ENCODE results near the gene TK2. TPM values are rescaled to one million over a fixed set of nuclear protein-coding genes. Genes with fewer than 3 reads are reported as not detected.
"Not testable (repeated sequence)": the region's sequence is repeated elsewhere in the genome, so short reads cannot be mapped to it uniquely, and the experiment has no call there.

Gene TK2
- polyA plus RNA-seq, 3 donors from 2014 or later = 8.2 to 19.9 (median 9.8) TPM

- H3K4me1 Mint-ChIP-seq = peaks cover 8 to 16% of the 10 kb centered on the region in 2 donors
- DNase-seq = no peak
- peaks cover 5 to 14% (median 8%) of the 10 kb centered on the region in 3 donors for H3K36me3 Mint-ChIP-seq
- H3K9me3 Mint-ChIP-seq = no peaks in the 10 kb centered on the region
- no peak overlapping the region for H3K27ac Mint-ChIP-seq
- H3K4me3 Mint-ChIP-seq = no peak overlapping the region
- H3K27me3 Mint-ChIP-seq (ENCODE audit: low read depth in 3 of 3) = peaks cover 7 to 14% (median 9%) of the 10 kb centered on the region in 3 donors
These were observed 31.5 kb upstream of the TK2 start for GRCh38 chr16:66581246-66581952.

GRCh38 chr16:66580605-66581209, 30.8 kb upstream of the TK2 start:
- DNase-seq = no peak
- Mint-ChIP-seq H3K4me3 (peak overlapping the region in 1 of 5 donors; percentile 10), H3K4me1 (peaks cover 8 to 16% of the 10 kb centered on the region in 2 donors), H3K27ac (no peak overlapping the region), H3K27me3 (ENCODE audit: low read depth in 3 of 3) (peaks cover 9 to 14% (median 9%) of the 10 kb centered on the region in 3 donors), H3K36me3 (peaks cover 5 to 14% (median 8%) of the 10 kb centered on the region in 3 donors), H3K9me3 (no peaks in the 10 kb centered on the region)

- H3K27ac Mint-ChIP-seq = no peak within 1 kb of the TSS
- peaks cover 14 to 18% of the 10 kb centered on the region in 2 donors for H3K4me1 Mint-ChIP-seq
- peaks cover 9 to 14% (median 12%) of the 10 kb centered on the region in 3 donors for H3K27me3 Mint-ChIP-seq (ENCODE audit: low read depth in 3 of 3)
- H3K4me3 Mint-ChIP-seq = peak within 1 kb of the TSS; percentile 70 to 80 (median 74)
- peaks cover 5 to 14% (median 8%) of the 10 kb centered on the region in 3 donors for H3K36me3 Mint-ChIP-seq
- DNase-seq = no peak
- H3K9me3 Mint-ChIP-seq = no peaks in the 10 kb centered on the region
These were observed 29.0 kb upstream of the TK2 start, which contains the start of gene CMTM2 for GRCh38 chr16:66578651-66579531. Gene CMTM2 (plus strand): TSS chr16:66579463. CDS start chr16:66579608, 145 bp downstream.

DNA sequence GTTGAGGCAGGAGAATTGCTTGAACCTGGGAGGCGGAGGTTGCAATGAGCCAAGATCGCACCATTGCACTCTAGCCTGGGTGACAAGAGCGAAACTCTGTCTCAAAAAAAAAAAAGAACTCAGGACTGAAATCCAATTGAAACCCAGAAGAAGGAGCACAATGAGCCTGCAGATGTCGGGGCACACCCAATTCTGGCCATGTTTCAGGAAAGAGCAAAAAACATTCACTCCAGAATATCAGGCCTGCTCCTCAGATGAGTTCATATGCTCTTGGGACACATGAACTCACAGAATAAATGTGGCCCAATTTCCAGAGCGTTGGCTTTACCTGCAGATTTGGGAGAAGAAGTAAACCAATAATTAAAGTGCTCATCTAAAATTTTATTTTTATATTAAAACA, 26.4 kb upstream of the TK2 start:
- Mint-ChIP-seq H3K9me3 (no peaks in the 10 kb centered on the region), H3K27me3 (ENCODE audit: low read depth in 3 of 3) (peaks cover 9 to 14% (median 12%) of the 10 kb centered on the region in 3 donors), H3K27ac (no peak overlapping the region), H3K36me3 (peaks cover 0 to 10% (median 8%) of the 10 kb centered on the region in 3 donors), H3K4me1 (peaks cover 30 to 35% of the 10 kb centered on the region in 2 donors), H3K4me3 (no peak overlapping the region)
- DNase-seq = no peak

DNA sequence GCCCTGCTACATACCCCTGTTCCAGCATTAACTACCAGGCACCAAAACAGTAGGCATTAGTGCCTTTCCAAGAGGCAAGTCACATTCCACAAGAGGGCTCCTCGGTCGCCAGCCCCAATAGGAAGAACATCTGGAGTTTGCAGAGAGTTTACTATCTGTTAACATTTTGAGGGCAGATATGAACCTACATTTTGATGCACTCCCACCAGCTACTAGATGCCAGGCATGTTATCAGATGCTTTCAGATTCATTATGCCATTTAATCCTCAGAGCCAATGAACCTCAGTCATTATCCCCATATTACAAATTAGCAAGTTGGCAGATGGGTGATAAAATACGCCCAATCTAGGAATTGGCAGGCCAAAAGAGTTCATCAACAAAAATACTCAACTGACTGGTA, 25.1 kb upstream of the TK2 start:
- Mint-ChIP-seq H3K4me1 (peaks cover 32 to 48% of the 10 kb centered on the region in 2 donors), H3K27ac (peak overlapping the region in 3 of 6 donors; percentile 15 to 51 (median 28))
- no peak for DNase-seq

DNA sequence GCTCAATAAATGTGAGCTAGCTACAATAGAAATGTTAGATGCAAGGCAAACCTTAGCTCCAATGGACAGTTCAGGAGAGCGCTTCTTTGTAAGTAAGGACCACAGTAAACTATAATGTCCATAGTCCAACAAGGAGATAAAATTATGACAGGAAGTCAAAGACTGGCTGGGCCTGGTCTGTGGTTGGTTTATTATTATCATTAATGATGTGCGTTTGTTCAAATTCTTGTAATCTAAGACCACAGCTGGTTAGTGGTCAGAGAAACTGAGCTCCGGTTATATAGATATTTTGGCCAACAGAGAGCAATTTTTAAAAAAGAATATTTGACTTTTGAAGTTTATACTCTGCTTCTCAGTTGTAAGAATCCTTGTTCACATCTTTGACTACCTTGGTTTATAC, 24.6 kb upstream of the TK2 start:
- Mint-ChIP-seq H3K9me3 (no peaks in the 10 kb centered on the region), H3K36me3 (peaks cover 0 to 10% (median 5%) of the 10 kb centered on the region in 3 donors), H3K4me1 (peaks cover 31 to 53% of the 10 kb centered on the region in 2 donors), H3K4me3 (no peak overlapping the region), H3K27ac (peak overlapping the region in 3 of 6 donors; percentile 15 to 63 (median 28)), H3K27me3 (ENCODE audit: low read depth in 3 of 3) (peaks cover 8 to 13% (median 9%) of the 10 kb centered on the region in 3 donors)
- DNase-seq = no peak

More for the DNA sequence above, 25.1 kb upstream of the TK2 start:
- Mint-ChIP-seq H3K27me3 (ENCODE audit: low read depth in 3 of 3) (peaks cover 9 to 14% (median 9%) of the 10 kb centered on the region in 3 donors), H3K4me3 (no peak overlapping the region), H3K9me3 (no peaks in the 10 kb centered on the region), H3K36me3 (peaks cover 0 to 10% (median 8%) of the 10 kb centered on the region in 3 donors)

GRCh38 chr16:66574081-66574480, 24.2 kb upstream of the TK2 start:
- Mint-ChIP-seq H3K27ac (peak overlapping the region in 3 of 6 donors; percentile 63 to 81 (median 79)), H3K27me3 (ENCODE audit: low read depth in 3 of 3) (peaks cover 5 to 10% (median 9%) of the 10 kb centered on the region in 3 donors)

DNA sequence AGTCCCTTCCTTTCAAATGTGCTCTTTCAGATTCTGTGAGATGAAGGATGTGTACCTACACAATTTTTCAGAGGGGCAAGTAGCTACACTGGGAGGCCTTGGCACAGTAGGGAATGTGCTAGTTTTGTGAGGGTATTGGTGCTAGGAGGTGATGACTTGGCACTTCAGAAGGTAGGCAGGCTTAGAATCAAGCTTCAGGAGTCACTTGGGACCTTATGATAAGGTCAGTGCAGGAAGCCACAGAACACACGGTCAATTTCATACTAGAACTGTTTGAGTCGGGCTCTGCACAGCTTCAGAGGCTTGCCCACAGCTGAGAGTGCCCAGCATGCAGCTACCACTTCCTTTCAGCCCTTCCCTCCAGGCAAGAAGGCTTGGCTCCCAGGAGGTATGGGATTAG, 22.4 kb upstream of the TK2 start:
- Mint-ChIP-seq H3K27ac (peak overlapping the region in 5 of 6 donors; percentile 17 to 87 (median 46)), H3K9me3 (no peaks in the 10 kb centered on the region)

More at GRCh38 chr16:66574081-66574480, 24.2 kb upstream of the TK2 start:
- no peaks in the 10 kb centered on the region for H3K9me3 Mint-ChIP-seq
- no peak for DNase-seq
- H3K36me3 Mint-ChIP-seq = peaks cover 0 to 10% (median 5%) of the 10 kb centered on the region in 3 donors
- H3K4me3 Mint-ChIP-seq = no peak overlapping the region
- peaks cover 32 to 58% of the 10 kb centered on the region in 2 donors for H3K4me1 Mint-ChIP-seq

DNA sequence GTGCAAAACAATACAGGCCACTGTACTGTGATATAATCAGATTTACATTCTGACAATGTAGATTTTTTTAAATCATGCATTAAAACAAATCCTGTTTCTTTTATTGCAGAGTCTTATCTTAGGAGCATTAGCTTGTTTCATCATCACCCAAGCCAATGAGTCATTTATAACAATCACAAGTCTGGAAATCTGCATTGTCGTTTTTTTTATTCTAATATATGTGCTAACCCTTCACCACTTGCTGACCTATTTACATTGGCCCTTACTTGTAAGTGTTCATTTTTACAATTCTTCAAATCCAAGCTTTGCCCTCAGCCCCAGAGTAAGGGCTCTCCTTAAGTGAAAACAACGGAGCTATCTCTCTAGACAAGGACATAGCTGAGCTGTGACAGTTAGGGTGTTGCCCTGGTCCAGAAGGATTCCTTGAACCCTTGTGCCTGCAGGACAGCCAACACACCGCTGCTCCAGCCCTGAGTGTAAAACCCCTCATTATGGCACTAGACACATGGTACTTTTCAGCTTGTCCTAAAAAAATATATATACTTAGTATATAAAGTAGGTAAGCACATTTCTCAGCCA, 20.0 kb upstream of the TK2 start:
- no peaks in the 10 kb centered on the region for H3K9me3 Mint-ChIP-seq
- peak overlapping the region in 4 of 6 donors; percentile 25 to 77 (median 41) for H3K27ac Mint-ChIP-seq
- H3K36me3 Mint-ChIP-seq = peaks cover 19 to 27% (median 19%) of the 10 kb centered on the region in 3 donors
- H3K4me3 Mint-ChIP-seq = no peak overlapping the region
- peaks cover 28 to 72% of the 10 kb centered on the region in 2 donors for H3K4me1 Mint-ChIP-seq
- H3K27me3 Mint-ChIP-seq (ENCODE audit: low read depth in 3 of 3) = peaks cover 0 to 4% (median 0%) of the 10 kb centered on the region in 3 donors
- no peak for DNase-seq

More for the DNA sequence above, 22.4 kb upstream of the TK2 start:
- no peak for DNase-seq
- Mint-ChIP-seq H3K36me3 (peaks cover 6 to 10% (median 7%) of the 10 kb centered on the region in 3 donors), H3K4me1 (peaks cover 21 to 61% of the 10 kb centered on the region in 2 donors), H3K27me3 (ENCODE audit: low read depth in 3 of 3) (peaks cover 0 to 6% (median 2%) of the 10 kb centered on the region in 3 donors), H3K4me3 (peak overlapping the region in 1 of 5 donors; percentile 17)

DNA sequence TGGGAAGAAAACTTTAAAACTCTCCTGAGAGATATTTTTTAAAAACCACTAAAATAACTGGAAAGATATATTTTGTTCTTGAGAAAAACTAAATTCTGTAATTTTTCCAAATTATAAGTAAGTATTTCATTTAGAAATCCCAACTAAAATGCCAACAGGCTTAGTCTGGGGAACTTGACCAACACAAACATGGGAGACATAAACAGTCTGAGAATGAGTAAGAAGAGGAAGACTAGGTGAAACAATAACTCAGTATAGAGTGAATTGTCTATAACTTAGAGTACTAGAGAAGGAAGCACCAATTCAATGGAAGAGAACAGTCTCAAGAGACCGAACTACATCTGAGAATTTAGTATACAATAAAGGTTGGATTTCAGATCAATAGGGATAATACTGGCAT, 19.2 kb upstream of the TK2 start:
- Mint-ChIP-seq H3K4me3 (no peak overlapping the region), H3K36me3 (peaks cover 22 to 30% (median 22%) of the 10 kb centered on the region in 3 donors), H3K4me1 (peaks cover 28 to 74% of the 10 kb centered on the region in 2 donors), H3K9me3 (no peaks in the 10 kb centered on the region), H3K27ac (peak overlapping the region in 4 of 6 donors; percentile 10 to 74 (median 18)), H3K27me3 (ENCODE audit: low read depth in 3 of 3) (no peaks in the 10 kb centered on the region)
- DNase-seq = no peak

- Mint-ChIP-seq H3K27ac (peak overlapping the region in 1 of 6 donors; percentile 24), H3K4me3 (no peak overlapping the region), H3K27me3 (ENCODE audit: low read depth in 3 of 3) (no peaks in the 10 kb centered on the region), H3K36me3 (peaks cover 25 to 33% (median 26%) of the 10 kb centered on the region in 3 donors), H3K4me1 (peaks cover 34 to 79% of the 10 kb centered on the region in 2 donors), H3K9me3 (no peaks in the 10 kb centered on the region)
- DNase-seq = no peak
These were observed 18.4 kb upstream of the TK2 start for GRCh38 chr16:66568355-66568754.

DNA sequence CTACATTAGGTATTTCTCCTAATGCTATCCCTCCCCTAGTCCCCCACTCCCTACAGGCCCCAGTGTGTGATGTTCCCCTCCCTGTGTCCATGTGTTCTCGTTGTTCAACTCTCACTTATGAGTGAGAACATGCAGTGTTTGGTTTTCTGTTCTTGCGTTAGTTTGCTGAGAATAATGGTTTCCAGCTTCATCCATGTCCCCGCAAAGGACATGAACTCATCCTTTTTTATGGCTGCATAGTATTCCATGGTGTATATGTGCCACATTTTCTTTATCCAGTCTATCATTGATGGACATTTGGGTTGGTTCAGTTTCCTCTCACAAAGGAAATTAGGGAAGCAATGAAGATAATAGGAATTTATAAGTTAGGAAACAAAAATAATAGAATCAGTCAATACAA, 17.3 kb upstream of the TK2 start:
- H3K9me3 Mint-ChIP-seq; H3K4me3 Mint-ChIP-seq; H3K27me3 Mint-ChIP-seq (ENCODE audit: low read depth in 3 of 3); DNase-seq: not testable (repeated sequence)
- Mint-ChIP-seq H3K4me1 (peaks cover 36 to 79% of the 10 kb centered on the region in 2 donors), H3K36me3 (peaks cover 25 to 33% (median 26%) of the 10 kb centered on the region in 3 donors), H3K27ac (peak overlapping the region in 1 of 6 donors; percentile 38)

Data from immature natural killer cell (primary cell).